ENCODE data around the gene PRSS57. TPM values are rescaled to one million over a fixed set of nuclear protein-coding genes. Genes with fewer than 3 reads are reported as not detected.

The PRSS57 gene
- total and polyA plus RNA-seq, 2 of the 13 experiments (the other 11 are each of a cell fraction or from before 2014, with no cell fraction given): 0.12 TPM; not detected in 1

DNA sequence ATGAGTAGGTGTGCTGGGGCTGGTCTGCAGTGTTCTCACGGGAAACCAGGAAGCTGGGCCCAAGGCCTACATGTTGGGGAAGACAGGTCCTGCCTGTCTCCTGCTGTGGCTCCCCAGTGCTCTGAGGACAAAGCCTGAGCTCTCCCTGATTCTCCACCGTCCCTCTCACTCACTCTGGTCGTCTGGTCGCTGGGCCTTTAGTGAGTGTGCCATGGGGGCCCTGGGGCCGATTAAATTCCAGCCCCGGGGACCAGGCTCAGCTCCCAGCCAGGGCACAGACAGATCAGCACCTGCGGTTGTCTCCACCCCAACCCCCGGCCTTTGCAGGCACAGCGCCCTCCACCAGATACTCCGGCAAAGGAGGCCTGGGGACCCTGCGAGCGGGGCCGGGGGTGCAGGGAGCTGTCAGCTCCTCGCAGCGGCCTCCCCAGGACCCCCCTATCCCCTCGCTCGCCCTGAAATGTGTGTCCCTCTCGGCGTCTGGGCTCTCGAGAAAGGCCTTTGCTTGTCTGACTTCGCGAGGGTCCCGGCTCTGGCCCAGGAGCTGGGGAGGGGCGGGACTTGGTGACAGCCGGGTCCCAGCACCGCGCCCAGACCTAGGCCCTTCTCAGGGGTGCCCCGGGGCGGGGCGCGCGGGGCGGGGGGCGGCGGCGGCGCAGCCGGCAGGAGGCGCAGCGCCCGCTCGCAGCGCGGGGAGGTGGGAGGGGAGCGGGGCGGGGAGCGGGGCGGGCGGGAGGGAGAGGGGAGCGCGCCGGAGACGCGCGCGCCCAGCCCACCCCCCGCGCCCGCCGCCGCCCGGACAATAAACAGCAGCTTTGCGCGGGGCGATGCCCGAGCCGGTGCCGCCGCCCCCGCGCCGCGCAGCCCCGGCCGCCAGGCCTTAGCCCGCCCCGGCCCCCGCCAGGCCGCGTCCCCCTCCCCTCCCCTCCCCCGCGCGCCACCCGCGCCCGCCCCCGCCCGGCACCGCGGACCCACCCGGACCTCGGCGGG, 13.2 kb upstream of the PRSS57 start, which contains the start of gene PALM (continued):
- TF ChIP-seq, protein P1, sequence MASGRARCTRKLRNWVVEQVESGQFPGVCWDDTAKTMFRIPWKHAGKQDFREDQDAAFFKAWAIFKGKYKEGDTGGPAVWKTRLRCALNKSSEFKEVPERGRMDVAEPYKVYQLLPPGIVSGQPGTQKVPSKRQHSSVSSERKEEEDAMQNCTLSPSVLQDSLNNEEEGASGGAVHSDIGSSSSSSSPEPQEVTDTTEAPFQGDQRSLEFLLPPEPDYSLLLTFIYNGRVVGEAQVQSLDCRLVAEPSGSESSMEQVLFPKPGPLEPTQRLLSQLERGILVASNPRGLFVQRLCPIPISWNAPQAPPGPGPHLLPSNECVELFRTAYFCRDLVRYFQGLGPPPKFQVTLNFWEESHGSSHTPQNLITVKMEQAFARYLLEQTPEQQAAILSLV (CRISPR knock-in tag; IDR thresholded peaks at IDR 0.05; ENCODE audit: borderline replicate concordance): no peak
- no peak for TF ChIP-seq BHLHE40 (IDR thresholded peaks at IDR 0.05; ENCODE audit: low read length)
- 0 out of 2 replicates have a peak, but pooled peaks have one; percentile 35 for TF ChIP-seq ZNF317 (CRISPR knock-in tag; IDR thresholded peaks at IDR 0.05)
- no peak for TF ChIP-seq RBM22 (optimal IDR thresholded peaks at IDR 0.05; ENCODE audit: low read length)
- no peak for TF ChIP-seq REL (CRISPR knock-in tag; conservative IDR thresholded peaks at IDR 0.05)
- TF ChIP-seq, protein P2, sequence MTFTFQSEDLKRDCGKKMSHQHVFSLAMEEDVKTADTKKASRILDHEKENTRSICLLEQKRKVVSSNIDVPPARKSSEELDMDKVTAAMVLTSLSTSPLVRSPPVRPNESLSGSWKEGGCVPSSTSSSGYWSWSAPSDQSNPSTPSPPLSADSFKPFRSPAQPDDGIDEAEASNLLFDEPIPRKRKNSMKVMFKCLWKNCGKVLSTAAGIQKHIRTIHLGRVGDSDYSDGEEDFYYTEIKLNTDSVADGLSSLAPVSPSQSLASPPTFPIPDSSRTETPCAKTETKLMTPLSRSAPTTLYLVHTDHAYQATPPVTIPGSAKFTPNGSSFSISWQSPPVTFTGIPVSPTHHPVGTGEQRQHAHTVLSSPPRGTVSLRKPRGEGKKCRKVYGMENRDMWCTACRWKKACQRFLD (CRISPR knock-in tag; IDR thresholded peaks at IDR 0.05; ENCODE audit: borderline replicate concordance): no peak
- TF ChIP-seq FOXA3 (CRISPR knock-in tag; IDR thresholded peaks at IDR 0.05): no peak
- peak; percentile 46 for TF ChIP-seq ZMYM3 (CRISPR knock-in tag; IDR thresholded peaks at IDR 0.05)
- TF ChIP-seq HDAC1 (CRISPR knock-in tag; IDR thresholded peaks at IDR 0.05): 0 out of 2 replicates have a peak, but pooled peaks have one; percentile 0
- TF ChIP-seq ZNF513 (CRISPR knock-in tag; conservative IDR thresholded peaks at IDR 0.05): no peak
- no peak for TF ChIP-seq ZNF777 (CRISPR knock-in tag; IDR thresholded peaks at IDR 0.05)
- no peak; the same call in 1 of the 2 replicates for TF ChIP-seq SP4 (CRISPR knock-in tag; IDR thresholded peaks at IDR 0.05)
- no peak for TF ChIP-seq ZNF549 (CRISPR knock-in tag; IDR thresholded peaks at IDR 0.05)
- no peak for TF ChIP-seq E2F1 (CRISPR knock-in tag; IDR thresholded peaks at IDR 0.05)
- TF ChIP-seq MEIS2 (CRISPR knock-in tag; IDR thresholded peaks at IDR 0.05): 0 out of 2 replicates have a peak, but pooled peaks have one; percentile 31
- TF ChIP-seq JDP2 (CRISPR knock-in tag; IDR thresholded peaks at IDR 0.05; ENCODE audit: borderline replicate concordance): no peak
- TF ChIP-seq ZNF674 (CRISPR knock-in tag; IDR thresholded peaks at IDR 0.05; ENCODE audit: low read depth): no peak
- TF ChIP-seq STAT5B (CRISPR knock-in tag; IDR thresholded peaks at IDR 0.05): no peak
- no peak for TF ChIP-seq MTA3 (CRISPR knock-in tag; IDR thresholded peaks at IDR 0.05)
- TF ChIP-seq JARID2 (CRISPR knock-in tag; IDR thresholded peaks at IDR 0.05; ENCODE audit: insufficient replicate concordance): no peak
- TF ChIP-seq, protein P3, sequence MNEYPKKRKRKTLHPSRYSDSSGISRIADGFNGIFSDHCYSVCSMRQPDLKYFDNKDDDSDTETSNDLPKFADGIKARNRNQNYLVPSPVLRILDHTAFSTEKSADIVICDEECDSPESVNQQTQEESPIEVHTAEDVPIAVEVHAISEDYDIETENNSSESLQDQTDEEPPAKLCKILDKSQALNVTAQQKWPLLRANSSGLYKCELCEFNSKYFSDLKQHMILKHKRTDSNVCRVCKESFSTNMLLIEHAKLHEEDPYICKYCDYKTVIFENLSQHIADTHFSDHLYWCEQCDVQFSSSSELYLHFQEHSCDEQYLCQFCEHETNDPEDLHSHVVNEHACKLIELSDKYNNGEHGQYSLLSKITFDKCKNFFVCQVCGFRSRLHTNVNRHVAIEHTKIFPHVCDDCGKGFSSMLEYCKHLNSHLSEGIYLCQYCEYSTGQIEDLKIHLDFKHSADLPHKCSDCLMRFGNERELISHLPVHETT (CRISPR knock-in tag; conservative IDR thresholded peaks at IDR 0.05): no peak

All from HepG2 (cell line).